Stimulated activated naive CD8-positive, alpha-beta T cell treated with anti-CD3 and anti-CD28 coated beads, Interleukin-15, Interleukin-2, amounts not matched to agents 100 ng/mL and 50 ng/mL, for 24 hours (primary cell): Measurements from ENCODE around the gene CAMKMT.

Experiments used
- H3K27ac Mint-ChIP-seq: one replicate; pipeline ENCODE4 v1.8.0; 2021; ENCODE audit warnings: mild to moderate bottlenecking, mixed read lengths
- H3K27me3 Mint-ChIP-seq: one replicate; pipeline ENCODE4 v1.8.0; 2021; ENCODE audit warnings: mixed read lengths
- H3K36me3 Mint-ChIP-seq: one replicate; pipeline ENCODE4 v1.8.0; 2021; ENCODE audit warnings: low read depth, mixed read lengths
- H3K4me1 Mint-ChIP-seq: one replicate; pipeline ENCODE4 v1.8.0; 2021; ENCODE audit warnings: low read depth, mixed read lengths
- H3K4me3 Mint-ChIP-seq: one replicate; pipeline ENCODE4 v1.8.0; 2021; ENCODE audit warnings: mild to moderate bottlenecking, mixed read lengths
- H3K9me3 Mint-ChIP-seq: one replicate; pipeline ENCODE4 v1.8.0; 2021; ENCODE audit warnings: mixed read lengths

The CAMKMT gene

GRCh38 chr2:44772131-44772530 lies 410.4 kb downstream of the CAMKMT start:
- peaks cover 13% of the 10 kb centered on the region for H3K36me3 Mint-ChIP-seq
- peaks cover 8% of the 10 kb centered on the region for H3K27me3 Mint-ChIP-seq
- no peak overlapping the region for H3K4me3 Mint-ChIP-seq
- no peaks in the 10 kb centered on the region for H3K9me3 Mint-ChIP-seq
- H3K27ac Mint-ChIP-seq, result no peak overlapping the region
- H3K4me1 Mint-ChIP-seq, result no peaks in the 10 kb centered on the region

- no peak overlapping the region for H3K27ac Mint-ChIP-seq
- H3K4me3 Mint-ChIP-seq, result no peak overlapping the region
- peaks cover 5% of the 10 kb centered on the region for H3K4me1 Mint-ChIP-seq
- H3K27me3 Mint-ChIP-seq, result peaks cover 7% of the 10 kb centered on the region
- H3K9me3 Mint-ChIP-seq, result no peaks in the 10 kb centered on the region
- H3K36me3 Mint-ChIP-seq, result peaks cover 16% of the 10 kb centered on the region
Observed at GRCh38 chr2:44772669-44773378, 411.1 kb downstream of the CAMKMT start.

GRCh38 chr2:44774826-44775492 lies 413.2 kb downstream of the CAMKMT start:
- Mint-ChIP-seq H3K9me3 (no peaks in the 10 kb centered on the region), H3K36me3 (peaks cover 12% of the 10 kb centered on the region), H3K4me3 (no peak overlapping the region), H3K4me1 (peaks cover 15% of the 10 kb centered on the region), H3K27ac (no peak overlapping the region), H3K27me3 (no peaks in the 10 kb centered on the region)

GRCh38 chr2:44777036-44777435 lies 415.3 kb downstream of the CAMKMT start:
- no peaks in the 10 kb centered on the region for H3K27me3 Mint-ChIP-seq
- peaks cover 12% of the 10 kb centered on the region for H3K36me3 Mint-ChIP-seq
- no peaks in the 10 kb centered on the region for H3K9me3 Mint-ChIP-seq
- peaks cover 15% of the 10 kb centered on the region for H3K4me1 Mint-ChIP-seq
- H3K4me3 Mint-ChIP-seq, result no peak overlapping the region
- no peak overlapping the region for H3K27ac Mint-ChIP-seq

GRCh38 chr2:44777537-44777936 lies 415.8 kb downstream of the CAMKMT start:
- H3K4me1 Mint-ChIP-seq, result peaks cover 15% of the 10 kb centered on the region

GRCh38 chr2:44778221-44778654 lies 416.5 kb downstream of the CAMKMT start:
- H3K4me3 Mint-ChIP-seq, result no peak overlapping the region

More at GRCh38 chr2:44777537-44777936, 415.8 kb downstream of the CAMKMT start:
- H3K27me3 Mint-ChIP-seq, result no peaks in the 10 kb centered on the region
- H3K9me3 Mint-ChIP-seq, result no peaks in the 10 kb centered on the region
- peaks cover 12% of the 10 kb centered on the region for H3K36me3 Mint-ChIP-seq
- H3K4me3 Mint-ChIP-seq, result no peak overlapping the region
- H3K27ac Mint-ChIP-seq, result no peak overlapping the region

GRCh38 chr2:44778671-44779476 lies 417.1 kb downstream of the CAMKMT start:
- H3K36me3 Mint-ChIP-seq, result peaks cover 12% of the 10 kb centered on the region
- H3K4me3 Mint-ChIP-seq, result peak overlapping the region; percentile 16
- H3K27ac Mint-ChIP-seq, result no peak overlapping the region
- H3K27me3 Mint-ChIP-seq, result no peaks in the 10 kb centered on the region
- no peaks in the 10 kb centered on the region for H3K9me3 Mint-ChIP-seq
- H3K4me1 Mint-ChIP-seq, result peaks cover 15% of the 10 kb centered on the region

More at GRCh38 chr2:44778221-44778654, 416.5 kb downstream of the CAMKMT start:
- H3K9me3 Mint-ChIP-seq, result no peaks in the 10 kb centered on the region
- H3K36me3 Mint-ChIP-seq, result peaks cover 12% of the 10 kb centered on the region
- no peak overlapping the region for H3K27ac Mint-ChIP-seq
- peaks cover 15% of the 10 kb centered on the region for H3K4me1 Mint-ChIP-seq
- no peaks in the 10 kb centered on the region for H3K27me3 Mint-ChIP-seq

GRCh38 chr2:44779793-44780192 lies 418.0 kb downstream of the CAMKMT start:
- H3K27me3 Mint-ChIP-seq, result no peaks in the 10 kb centered on the region

GRCh38 chr2:44780406-44780805 lies 418.7 kb downstream of the CAMKMT start:
- Mint-ChIP-seq H3K36me3 (peaks cover 12% of the 10 kb centered on the region), H3K4me3 (no peak overlapping the region), H3K4me1 (peaks cover 15% of the 10 kb centered on the region), H3K9me3 (no peaks in the 10 kb centered on the region), H3K27me3 (no peaks in the 10 kb centered on the region), H3K27ac (no peak overlapping the region)

More at GRCh38 chr2:44779793-44780192, 418.0 kb downstream of the CAMKMT start:
- Mint-ChIP-seq H3K27ac (no peak overlapping the region), H3K4me1 (peaks cover 15% of the 10 kb centered on the region), H3K9me3 (no peaks in the 10 kb centered on the region), H3K4me3 (no peak overlapping the region), H3K36me3 (peaks cover 12% of the 10 kb centered on the region)

- no peak overlapping the region for H3K27ac Mint-ChIP-seq
- H3K36me3 Mint-ChIP-seq, result no peaks in the 10 kb centered on the region
- no peaks in the 10 kb centered on the region for H3K9me3 Mint-ChIP-seq
- H3K4me3 Mint-ChIP-seq, result no peak overlapping the region
- H3K4me1 Mint-ChIP-seq, result no peaks in the 10 kb centered on the region
- peaks cover 7% of the 10 kb centered on the region for H3K27me3 Mint-ChIP-seq
Observed at GRCh38 chr2:44785433-44785832, 423.7 kb downstream of the CAMKMT start.

GRCh38 chr2:44786045-44786816 lies 424.5 kb downstream of the CAMKMT start:
- Mint-ChIP-seq H3K36me3 (no peaks in the 10 kb centered on the region), H3K27me3 (peaks cover 8% of the 10 kb centered on the region), H3K4me1 (no peaks in the 10 kb centered on the region), H3K27ac (no peak overlapping the region), H3K9me3 (no peaks in the 10 kb centered on the region), H3K4me3 (no peak overlapping the region)

GRCh38 chr2:44786817-44787214 lies 425.1 kb downstream of the CAMKMT start:
- Mint-ChIP-seq H3K27me3 (peaks cover 12% of the 10 kb centered on the region), H3K27ac (no peak overlapping the region), H3K9me3 (peaks cover 5% of the 10 kb centered on the region), H3K36me3 (no peaks in the 10 kb centered on the region), H3K4me3 (no peak overlapping the region), H3K4me1 (no peaks in the 10 kb centered on the region)

GRCh38 chr2:44787663-44788062 lies 425.9 kb downstream of the CAMKMT start:
- Mint-ChIP-seq H3K9me3 (peaks cover 6% of the 10 kb centered on the region), H3K27ac (no peak overlapping the region)

GRCh38 chr2:44789446-44789845 lies 427.7 kb downstream of the CAMKMT start:
- peaks cover 9% of the 10 kb centered on the region for H3K9me3 Mint-ChIP-seq
- no peaks in the 10 kb centered on the region for H3K36me3 Mint-ChIP-seq
- no peak overlapping the region for H3K4me3 Mint-ChIP-seq
- H3K4me1 Mint-ChIP-seq, result no peaks in the 10 kb centered on the region
- H3K27me3 Mint-ChIP-seq, result peaks cover 37% of the 10 kb centered on the region
- H3K27ac Mint-ChIP-seq, result no peak overlapping the region

More at GRCh38 chr2:44787663-44788062, 425.9 kb downstream of the CAMKMT start:
- H3K4me1 Mint-ChIP-seq, result no peaks in the 10 kb centered on the region
- peaks cover 21% of the 10 kb centered on the region for H3K27me3 Mint-ChIP-seq
- no peaks in the 10 kb centered on the region for H3K36me3 Mint-ChIP-seq
- H3K4me3 Mint-ChIP-seq, result no peak overlapping the region
